ENCODE results near the gene ZAP70. TPM values are rescaled to one million over a fixed set of nuclear protein-coding genes. Genes with fewer than 3 reads are reported as not detected.

Gene ZAP70
- total RNA-seq, 1 donor from 2014 or later, result 1.1 TPM

DNA sequence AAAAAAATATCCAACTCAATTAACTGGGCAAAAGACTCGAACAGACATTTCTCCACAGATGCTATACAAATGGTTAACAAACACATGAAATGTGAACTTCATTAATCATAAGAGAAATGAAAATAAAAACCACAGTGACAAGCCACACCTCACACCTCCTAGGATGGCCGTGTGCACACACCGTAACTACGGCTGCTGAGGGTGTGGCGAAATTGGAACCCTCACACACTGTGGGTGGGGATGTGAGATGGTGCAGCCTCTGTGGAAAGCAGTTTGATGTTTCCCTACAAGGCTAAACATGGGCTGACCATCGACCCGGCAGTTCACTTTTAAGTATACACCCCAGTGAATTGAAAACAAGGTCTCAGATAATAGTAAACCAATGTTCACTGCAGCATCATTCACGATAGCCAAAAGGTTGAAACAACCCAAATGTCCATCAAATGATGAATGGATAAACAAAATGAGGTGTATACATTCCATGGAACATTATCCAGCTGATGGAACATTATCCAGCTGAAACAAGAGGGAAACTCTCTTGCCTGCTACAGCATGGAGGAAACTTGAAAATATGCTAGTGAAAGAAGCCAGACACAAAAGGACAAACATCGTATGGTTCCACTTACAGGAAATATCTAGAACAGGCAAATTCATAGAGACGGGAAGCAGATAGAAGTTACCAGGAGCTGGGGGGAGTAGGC lies 32.2 kb downstream of the ZAP70 start:
- Mint-ChIP-seq H3K36me3 (ENCODE audit: unreplicated experiment) (peaks cover 11% of the 10 kb centered on the region), H3K27me3 (ENCODE audit: unreplicated experiment) (no peaks in the 10 kb centered on the region), H3K4me1 (ENCODE audit: unreplicated experiment) (no peaks in the 10 kb centered on the region), H3K27ac (ENCODE audit: unreplicated experiment) (no peak overlapping the region), H3K9me3 (ENCODE audit: unreplicated experiment) (peaks cover 5% of the 10 kb centered on the region), H3K4me3 (ENCODE audit: unreplicated experiment) (no peak overlapping the region)
- no peak for DNase-seq (ENCODE audit: extremely low spot score, unreplicated experiment)
- TF ChIP-seq, protein P1, sequence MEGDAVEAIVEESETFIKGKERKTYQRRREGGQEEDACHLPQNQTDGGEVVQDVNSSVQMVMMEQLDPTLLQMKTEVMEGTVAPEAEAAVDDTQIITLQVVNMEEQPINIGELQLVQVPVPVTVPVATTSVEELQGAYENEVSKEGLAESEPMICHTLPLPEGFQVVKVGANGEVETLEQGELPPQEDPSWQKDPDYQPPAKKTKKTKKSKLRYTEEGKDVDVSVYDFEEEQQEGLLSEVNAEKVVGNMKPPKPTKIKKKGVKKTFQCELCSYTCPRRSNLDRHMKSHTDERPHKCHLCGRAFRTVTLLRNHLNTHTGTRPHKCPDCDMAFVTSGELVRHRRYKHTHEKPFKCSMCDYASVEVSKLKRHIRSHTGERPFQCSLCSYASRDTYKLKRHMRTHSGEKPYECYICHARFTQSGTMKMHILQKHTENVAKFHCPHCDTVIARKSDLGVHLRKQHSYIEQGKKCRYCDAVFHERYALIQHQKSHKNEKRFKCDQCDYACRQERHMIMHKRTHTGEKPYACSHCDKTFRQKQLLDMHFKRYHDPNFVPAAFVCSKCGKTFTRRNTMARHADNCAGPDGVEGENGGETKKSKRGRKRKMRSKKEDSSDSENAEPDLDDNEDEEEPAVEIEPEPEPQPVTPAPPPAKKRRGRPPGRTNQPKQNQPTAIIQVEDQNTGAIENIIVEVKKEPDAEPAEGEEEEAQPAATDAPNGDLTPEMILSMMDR (IDR thresholded peaks at IDR 0.05), result no peak

DNA sequence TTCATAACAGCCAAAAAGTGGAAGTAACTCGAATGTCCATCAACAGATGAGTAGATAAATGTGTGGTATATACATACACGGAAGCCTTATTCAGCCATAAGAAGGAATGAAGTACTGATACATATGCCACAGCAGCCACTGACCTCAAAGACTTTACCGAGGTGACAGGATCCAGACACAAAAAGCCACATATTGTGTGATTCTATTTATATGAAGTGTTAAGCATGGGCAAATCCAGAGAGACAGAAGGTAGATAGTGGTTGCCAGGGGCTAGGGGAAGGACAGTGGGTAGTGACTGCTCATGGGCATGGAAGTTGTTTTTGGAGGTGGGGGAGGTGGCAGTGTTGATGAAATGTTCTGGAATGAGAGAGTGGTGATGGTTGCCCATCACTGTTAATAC lies 33.9 kb downstream of the ZAP70 start:
- TF ChIP-seq, protein P1 (IDR thresholded peaks at IDR 0.05), result no peak

DNA sequence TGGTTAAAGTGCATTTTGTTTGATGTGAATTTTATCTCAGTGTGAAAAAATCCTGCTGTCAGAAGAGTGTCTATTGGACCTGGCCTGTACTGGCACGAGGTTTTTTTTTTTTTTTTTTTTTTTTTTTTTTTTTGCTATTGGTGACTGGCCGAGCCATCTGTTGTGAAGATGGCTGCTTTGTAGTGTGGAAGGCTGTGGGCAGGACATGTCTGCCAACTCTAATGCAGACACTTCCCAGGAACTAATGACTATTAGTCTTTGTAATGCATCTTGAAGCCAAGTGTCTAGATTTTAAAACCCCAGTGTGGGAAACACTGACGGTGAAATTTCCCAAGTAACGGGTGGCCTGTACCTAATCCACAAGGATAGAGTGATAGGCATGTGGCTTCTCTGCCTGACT lies 34.3 kb downstream of the ZAP70 start:
- Mint-ChIP-seq H3K36me3 (ENCODE audit: unreplicated experiment) (peaks cover 15% of the 10 kb centered on the region), H3K27me3 (ENCODE audit: unreplicated experiment) (no peaks in the 10 kb centered on the region), H3K9me3 (ENCODE audit: unreplicated experiment) (peaks cover 5% of the 10 kb centered on the region), H3K4me1 (ENCODE audit: unreplicated experiment) (peaks cover 3% of the 10 kb centered on the region), H3K4me3 (ENCODE audit: unreplicated experiment) (no peak overlapping the region), H3K27ac (ENCODE audit: unreplicated experiment) (no peak overlapping the region)
- TF ChIP-seq, protein P1 (IDR thresholded peaks at IDR 0.05), result no peak
- DNase-seq (ENCODE audit: extremely low spot score, unreplicated experiment), result no peak

More for the DNA sequence above, 33.9 kb downstream of the ZAP70 start:
- Mint-ChIP-seq H3K9me3 (ENCODE audit: unreplicated experiment) (peaks cover 5% of the 10 kb centered on the region), H3K4me1 (ENCODE audit: unreplicated experiment) (peaks cover 3% of the 10 kb centered on the region), H3K27ac (ENCODE audit: unreplicated experiment) (no peak overlapping the region), H3K4me3 (ENCODE audit: unreplicated experiment) (no peak overlapping the region), H3K27me3 (ENCODE audit: unreplicated experiment) (no peaks in the 10 kb centered on the region), H3K36me3 (ENCODE audit: unreplicated experiment) (peaks cover 15% of the 10 kb centered on the region)
- DNase-seq (ENCODE audit: extremely low spot score, unreplicated experiment), result no peak

DNA sequence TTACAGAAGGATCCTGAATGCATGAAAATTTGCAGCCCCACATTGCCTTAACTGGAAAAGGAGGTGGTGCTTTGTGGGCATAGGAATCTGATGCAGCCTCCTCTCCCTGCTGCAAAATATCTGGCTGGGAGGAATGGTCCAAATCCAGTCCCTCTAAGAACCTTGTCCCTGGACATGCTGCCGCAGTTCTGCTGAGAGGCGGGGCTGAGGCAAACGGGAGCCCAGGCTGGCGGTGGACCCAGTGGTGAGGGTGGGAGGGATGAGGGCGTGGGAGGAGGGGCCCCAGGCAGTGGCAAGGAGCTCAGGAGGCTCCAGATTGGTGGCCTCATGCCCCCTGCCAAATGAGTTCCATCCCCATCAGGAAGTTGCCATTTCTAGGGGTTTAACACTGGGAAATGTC lies 36.2 kb downstream of the ZAP70 start:
- Mint-ChIP-seq H3K27me3 (ENCODE audit: unreplicated experiment) (no peaks in the 10 kb centered on the region), H3K27ac (ENCODE audit: unreplicated experiment) (no peak overlapping the region), H3K4me3 (ENCODE audit: unreplicated experiment) (no peak overlapping the region), H3K36me3 (ENCODE audit: unreplicated experiment) (peaks cover 9% of the 10 kb centered on the region), H3K4me1 (ENCODE audit: unreplicated experiment) (peaks cover 3% of the 10 kb centered on the region), H3K9me3 (ENCODE audit: unreplicated experiment) (no peaks in the 10 kb centered on the region)
- TF ChIP-seq, protein P1 (IDR thresholded peaks at IDR 0.05), result no peak
- no peak for DNase-seq (ENCODE audit: extremely low spot score, unreplicated experiment)

DNA sequence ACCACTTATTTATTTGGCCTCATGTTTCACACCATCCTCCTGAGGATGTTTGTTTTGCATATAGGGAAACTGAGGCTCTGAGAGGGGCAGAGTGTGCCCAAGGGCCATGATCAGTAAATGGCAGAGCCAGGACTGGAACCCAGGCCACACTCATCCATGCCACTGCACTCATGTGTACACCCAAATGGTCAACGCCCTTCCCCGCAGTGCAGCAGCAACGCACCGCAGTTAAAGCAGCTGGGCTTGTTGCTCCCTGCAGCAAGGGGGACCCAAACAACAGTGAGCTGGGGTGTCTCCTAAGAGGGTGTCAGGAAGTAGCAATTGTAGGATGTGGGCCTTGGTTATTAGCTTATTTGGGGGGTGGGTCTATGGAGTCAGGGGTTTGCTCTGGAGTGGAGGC lies 36.6 kb downstream of the ZAP70 start:
- H3K4me3 Mint-ChIP-seq (ENCODE audit: unreplicated experiment), result no peak overlapping the region
- DNase-seq (ENCODE audit: extremely low spot score, unreplicated experiment), result no peak
- H3K27ac Mint-ChIP-seq (ENCODE audit: unreplicated experiment), result no peak overlapping the region
- H3K4me1 Mint-ChIP-seq (ENCODE audit: unreplicated experiment), result peaks cover 3% of the 10 kb centered on the region
- TF ChIP-seq, protein P1 (IDR thresholded peaks at IDR 0.05), result no peak
- peaks cover 10% of the 10 kb centered on the region for H3K36me3 Mint-ChIP-seq (ENCODE audit: unreplicated experiment)
- H3K27me3 Mint-ChIP-seq (ENCODE audit: unreplicated experiment), result no peaks in the 10 kb centered on the region
- H3K9me3 Mint-ChIP-seq (ENCODE audit: unreplicated experiment), result no peaks in the 10 kb centered on the region

All from osteocyte (in vitro differentiated cells).